ENCODE results near the gene RIN3.
A peak's percentile ranks its signal among the peaks of the same experiment; 100 is the strongest.

GRCh38 chr14:92686900-92687427 is 173.4 kb downstream of the RIN3 start:
- TF ChIP-seq POLR2A (IDR thresholded peaks at IDR 0.05), result no peak
- peak; percentile 65 to 99 (median 92) for TF ChIP-seq CTCF (IDR thresholded peaks at IDR 0.05)

All from Peyer's patch (tissue), 4 donors.